ENCODE data around the gene SRSF4. TPM values are rescaled to one million over a fixed set of nuclear protein-coding genes. Genes with fewer than 3 reads are reported as not detected.

SRSF4 gene
- polyA plus RNA-seq, 1 experiment, result 45.6 TPM

GRCh38 chr1:29179641-29180184, 2.0 kb downstream of the SRSF4 start:
- peak overlapping the region; percentile 89 for H3K4me3 ChIP-seq (ENCODE audit: low read depth, low read length)
- no peaks in the 10 kb centered on the region for H3K27me3 ChIP-seq (ENCODE audit: control insufficient read depth, insufficient read depth, low read length)
- no peak for DNase-seq (ENCODE audit: low read depth, low spot score)
- no peaks in the 10 kb centered on the region; the same call in 1 of the 2 replicates for H3K9me3 ChIP-seq (ENCODE audit: control insufficient read depth, insufficient read depth, low read length)
- CTCF ChIA-PET, result interaction anchor here (2.1 to 4.4 kb wide), 4 partner anchors 18 to 303 kb away, joined by 4 to 79 read pairs (median 9); partner anchors contain the start of gene TMEM200B
- no peak overlapping the region for H3K27ac ChIP-seq (ENCODE audit: low read depth, low read length)
- TF ChIP-seq CTCF (IDR thresholded peaks at IDR 0.05; ENCODE audit: low read depth, low read length), result no peak
- POLR2A ChIA-PET, result interaction anchor here (0.7 to 3.4 kb wide), 2 partner anchors 12 to 55 kb away, joined by 3 to 23 read pairs; partner anchors contain the start of gene TMEM200B

- TF ChIP-seq CTCF (IDR thresholded peaks at IDR 0.05; ENCODE audit: low read depth, low read length), result no peak
- H3K9me3 ChIP-seq (ENCODE audit: control insufficient read depth, insufficient read depth, low read length), result no peaks in the 10 kb centered on the region; the same call in 1 of the 2 replicates
- ChIA-PET CTCF (interaction anchor here (2.6 kb wide), 1 partner anchor 53 kb away, joined by 10 read pairs; the partner anchor contains the start of gene TMEM200B), POLR2A (interaction anchor here (0.7 kb wide), 2 partner anchors 19 to 31 kb away, joined by 3 to 4 read pairs; no protein-coding TSS in a partner anchor)
- no peak overlapping the region for H3K4me3 ChIP-seq (ENCODE audit: low read depth, low read length)
- no peak overlapping the region for H3K27ac ChIP-seq (ENCODE audit: low read depth, low read length)
- DNase-seq (ENCODE audit: low read depth, low spot score), result no peak
- H3K27me3 ChIP-seq (ENCODE audit: control insufficient read depth, insufficient read depth, low read length), result no peaks in the 10 kb centered on the region
Measured at GRCh38 chr1:29177022-29177705, 4.5 kb downstream of the SRSF4 start.

GRCh38 chr1:29176576-29176975, 5.1 kb downstream of the SRSF4 start:
- ChIA-PET CTCF (no interaction called here), POLR2A (interaction anchor here (0.7 kb wide), 2 partner anchors 19 to 31 kb away, joined by 3 to 4 read pairs; no protein-coding TSS in a partner anchor)
- TF ChIP-seq CTCF (IDR thresholded peaks at IDR 0.05; ENCODE audit: low read depth, low read length), result no peak
- no peaks in the 10 kb centered on the region; the same call in 1 of the 2 replicates for H3K9me3 ChIP-seq (ENCODE audit: control insufficient read depth, insufficient read depth, low read length)
- H3K27me3 ChIP-seq (ENCODE audit: control insufficient read depth, insufficient read depth, low read length), result no peaks in the 10 kb centered on the region
- no peak overlapping the region for H3K4me3 ChIP-seq (ENCODE audit: low read depth, low read length)
- no peak for DNase-seq (ENCODE audit: low read depth, low spot score)
- no peak overlapping the region for H3K27ac ChIP-seq (ENCODE audit: low read depth, low read length)

- CTCF ChIA-PET, result no interaction called here
Measured at GRCh38 chr1:29172415-29172939, 9.2 kb downstream of the SRSF4 start.

More at GRCh38 chr1:29172415-29172939, 9.2 kb downstream of the SRSF4 start:
- TF ChIP-seq CTCF (IDR thresholded peaks at IDR 0.05; ENCODE audit: low read depth, low read length), result no peak
- Histone ChIP-seq H3K9me3 (ENCODE audit: control insufficient read depth, insufficient read depth, low read length) (no peaks in the 10 kb centered on the region), H3K4me3 (ENCODE audit: low read depth, low read length) (no peak overlapping the region), H3K27ac (ENCODE audit: low read depth, low read length) (no peak overlapping the region), H3K27me3 (ENCODE audit: control insufficient read depth, insufficient read depth, low read length) (no peaks in the 10 kb centered on the region)
- DNase-seq (ENCODE audit: low read depth, low spot score), result no peak
- POLR2A ChIA-PET, result no interaction called here
